GM21447 (cell line): ENCODE results near the gene PPP2R3A.
"Not testable (repeated sequence)": the region's sequence is repeated elsewhere in the genome, so short reads cannot be mapped to it uniquely, and the experiment has no call there.

Experiments
- ATAC-seq: cut with Tn5 transposase; IDR thresholded peaks from one replicate; pipeline ENCODE4 v1.9.1; 2021; ENCODE audit not compliant: unreplicated experiment

Gene PPP2R3A

GRCh38 chr3:135965506-135966270 lies at the start of gene PPP2R3A:
Gene PPP2R3A, plus strand, starts transcription at chr3:135965728. Its CDS starts 35,771 bp downstream, at chr3:136001499.
- peak; percentile 79 for ATAC-seq

GRCh38 chr3:135916310-135916709 lies 49.2 kb upstream of the PPP2R3A start:
- ATAC-seq, result no peak

- ATAC-seq, result no peak
Observed at GRCh38 chr3:135917076-135917475, 48.5 kb upstream of the PPP2R3A start.

- no peak for ATAC-seq
Observed at GRCh38 chr3:135917927-135918597, 47.5 kb upstream of the PPP2R3A start.

GRCh38 chr3:135918600-135918999 lies 46.9 kb upstream of the PPP2R3A start:
- ATAC-seq, result no peak

GRCh38 chr3:135920275-135920674 lies 45.3 kb upstream of the PPP2R3A start:
- ATAC-seq, result no peak

- ATAC-seq, result no peak
Observed at GRCh38 chr3:135922903-135923250, 42.7 kb upstream of the PPP2R3A start.

- ATAC-seq, result no peak
Observed at GRCh38 chr3:135924506-135924905, 41.0 kb upstream of the PPP2R3A start.

- no peak for ATAC-seq
Observed at GRCh38 chr3:135926664-135927063, 38.9 kb upstream of the PPP2R3A start.

GRCh38 chr3:135927155-135927554 lies 38.4 kb upstream of the PPP2R3A start:
- no peak for ATAC-seq

GRCh38 chr3:135929670-135930069 lies 35.9 kb upstream of the PPP2R3A start:
- ATAC-seq, result no peak

GRCh38 chr3:135930255-135930654 lies 35.3 kb upstream of the PPP2R3A start:
- ATAC-seq, result no peak

GRCh38 chr3:135935171-135935570 lies 30.4 kb upstream of the PPP2R3A start:
- not testable (repeated sequence) for ATAC-seq

GRCh38 chr3:135937766-135938165 lies 27.8 kb upstream of the PPP2R3A start:
- ATAC-seq, result not testable (repeated sequence)

GRCh38 chr3:135944831-135945230 lies 20.7 kb upstream of the PPP2R3A start:
- no peak for ATAC-seq

GRCh38 chr3:135950941-135951340 lies 14.6 kb upstream of the PPP2R3A start:
- no peak for ATAC-seq

GRCh38 chr3:135964160-135964955 lies 1.2 kb upstream of the PPP2R3A start:
- ATAC-seq, result no peak

GRCh38 chr3:135965129-135965505 lies 411 bp upstream of the PPP2R3A start:
- ATAC-seq, result no peak

GRCh38 chr3:135966271-135966961 lies 888 bp downstream of the PPP2R3A start:
- no peak for ATAC-seq

GRCh38 chr3:135966962-135967274 lies 1.4 kb downstream of the PPP2R3A start:
- no peak for ATAC-seq

GRCh38 chr3:135967867-135968266 lies 2.3 kb downstream of the PPP2R3A start:
- ATAC-seq, result no peak
